NCI-H1417 treated with DMSO at 0.1 percent for 48 hours (cell line): Measurements from ENCODE around the gene PGS1.
A peak's percentile ranks its signal among the peaks of the same experiment; 100 is the strongest.

Experiments used
- DNase-seq: peaks from one replicate; lab custom pipeline; 2025; lab: John Stamatoyannopoulos, UW

Gene PGS1

DNA sequence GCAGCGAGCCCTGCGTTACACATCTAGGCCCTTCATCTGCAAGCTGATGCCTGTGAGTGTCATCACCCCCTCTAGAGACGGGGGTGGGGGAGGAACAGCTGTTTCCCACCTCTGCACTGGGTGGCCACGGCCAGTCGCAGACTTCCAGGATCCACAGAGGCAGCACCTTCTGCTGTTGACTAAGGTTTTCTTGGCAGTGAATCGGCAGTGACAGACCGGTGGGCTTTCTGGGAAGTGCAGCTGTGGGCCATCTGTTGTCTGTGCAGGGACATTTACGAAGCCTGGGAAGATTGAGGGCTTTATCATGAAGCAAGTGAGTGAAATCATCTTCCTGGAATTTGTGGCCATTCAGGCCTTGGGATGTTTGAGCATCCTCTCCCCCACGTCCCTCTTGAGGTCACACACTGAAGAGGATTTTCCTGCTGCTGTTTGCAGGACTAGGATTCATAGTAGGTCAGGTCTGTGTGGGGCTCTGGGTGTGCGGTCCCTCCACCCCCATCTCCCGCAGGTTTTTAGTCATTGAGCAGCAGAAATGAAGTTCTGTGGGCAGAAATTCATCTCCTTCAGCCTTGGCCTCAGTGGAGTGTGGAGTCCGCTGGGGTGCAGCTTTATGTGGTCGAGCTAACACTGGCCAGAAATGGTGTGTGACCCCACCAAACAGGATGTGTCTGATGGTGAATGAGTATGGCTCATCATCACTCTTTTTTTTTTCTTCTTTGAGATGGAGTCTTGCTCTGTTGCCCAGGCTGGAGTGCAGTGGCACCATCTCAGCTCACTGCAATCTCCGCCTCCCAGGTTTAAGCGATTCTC is 12.0 kb downstream of the PGS1 start:
- DNase-seq, result no peak

GRCh38 chr17:78391051-78391431 is 12.6 kb downstream of the PGS1 start:
- DNase-seq, result no peak

GRCh38 chr17:78391843-78392242 is 13.4 kb downstream of the PGS1 start:
- DNase-seq, result no peak

GRCh38 chr17:78392295-78392694 is 13.8 kb downstream of the PGS1 start:
- DNase-seq, result no peak

GRCh38 chr17:78393575-78393974 is 15.1 kb downstream of the PGS1 start:
- no peak for DNase-seq

- peak; percentile 94 for DNase-seq
Observed at GRCh38 chr17:78394209-78394608, 15.8 kb downstream of the PGS1 start.

GRCh38 chr17:78395155-78395554 is 16.7 kb downstream of the PGS1 start:
- DNase-seq, result no peak

GRCh38 chr17:78396441-78397337 is 18.2 kb downstream of the PGS1 start:
- no peak for DNase-seq

GRCh38 chr17:78397681-78398101 is 19.2 kb downstream of the PGS1 start:
- DNase-seq, result no peak

GRCh38 chr17:78398390-78398789 is 19.9 kb downstream of the PGS1 start:
- DNase-seq, result no peak

GRCh38 chr17:78399028-78399692 is 20.7 kb downstream of the PGS1 start:
- DNase-seq, result no peak

GRCh38 chr17:78399693-78400144 is 21.3 kb downstream of the PGS1 start:
- no peak for DNase-seq

- no peak for DNase-seq
Observed at GRCh38 chr17:78400581-78401240, 22.3 kb downstream of the PGS1 start.

GRCh38 chr17:78401246-78401645 is 22.8 kb downstream of the PGS1 start:
- DNase-seq, result no peak

DNA sequence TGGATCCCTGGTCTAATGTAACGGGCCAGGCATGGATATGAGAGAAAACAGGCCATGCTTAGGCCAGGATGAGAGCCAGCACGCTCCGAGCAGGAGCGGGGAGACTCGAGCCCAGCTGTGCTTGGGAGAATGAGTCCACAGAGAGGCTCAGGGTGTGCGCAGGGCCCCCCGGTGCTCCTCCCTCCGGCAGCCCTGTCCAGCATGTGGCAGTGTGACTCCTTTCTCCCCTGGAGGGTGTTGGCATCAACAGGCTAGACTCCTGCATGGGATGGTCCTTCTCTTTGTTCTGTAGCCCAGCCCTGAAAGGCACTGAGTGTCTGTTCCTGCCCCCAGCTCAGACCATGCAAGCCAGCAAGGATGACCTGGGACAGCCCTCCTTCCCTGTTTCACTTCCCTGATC is 23.4 kb downstream of the PGS1 start:
- DNase-seq, result no peak

- DNase-seq, result no peak
Observed at GRCh38 chr17:78403822-78404221, 25.4 kb downstream of the PGS1 start.

- DNase-seq, result no peak
Observed at GRCh38 chr17:78406396-78406795, 27.9 kb downstream of the PGS1 start.

DNA sequence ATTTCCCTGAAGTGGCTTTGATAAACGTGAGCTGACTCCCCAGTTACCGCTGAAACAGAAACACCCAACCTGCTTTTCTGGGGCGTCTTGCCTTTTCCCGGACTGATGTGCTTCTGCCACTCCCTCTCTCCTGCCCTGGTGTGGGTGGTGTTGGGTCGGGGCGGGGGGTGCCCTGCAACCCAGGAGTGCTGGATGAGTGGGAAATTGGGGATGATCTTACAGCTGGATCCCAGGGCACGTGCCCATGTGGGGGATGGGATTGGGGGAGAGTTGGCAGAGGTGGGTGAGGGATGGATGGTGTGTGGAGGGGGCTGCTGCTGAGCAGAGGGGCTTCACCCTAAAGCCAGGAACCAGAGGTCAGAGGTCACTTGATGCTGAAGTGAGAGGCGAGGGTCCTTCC is 28.5 kb downstream of the PGS1 start:
- DNase-seq, result no peak

GRCh38 chr17:78407387-78408000 is 29.0 kb downstream of the PGS1 start:
- no peak for DNase-seq

GRCh38 chr17:78408476-78409050 is 30.1 kb downstream of the PGS1 start:
- no peak for DNase-seq
